Left lobe of liver (tissue), 2 donors: ENCODE results near the gene TMEM239. TPM values are rescaled to one million over a fixed set of nuclear protein-coding genes. Genes with fewer than 3 reads are reported as not detected.

Experiments used
- ATAC-seq: fragments of 200-7000 bp; cut with Tn5 transposase; one replicate; pipeline ENCODE4 v1.9.1; 2020; ENCODE audit warnings: mild to moderate bottlenecking, moderate library complexity
- DNase-seq: peaks from one replicate; pipeline ENCODE4 v3.0.0-alpha.2; 2020; ENCODE audit warnings: low spot score
- total RNA-seq: library from RNA; stranded (reverse); gene quantifications from one replicate; pipeline ENCODE4 v1.2.1, GENCODE V29; 2021
- donor health status: DM: no; HTN: no; CAD: no; lungs with moderate emphysema.
- donor health status: DM: no; HTN: yes; CAD: no.

TMEM239 gene
- total RNA-seq, 1 donor from 2014 or later, result not detected

DNA sequence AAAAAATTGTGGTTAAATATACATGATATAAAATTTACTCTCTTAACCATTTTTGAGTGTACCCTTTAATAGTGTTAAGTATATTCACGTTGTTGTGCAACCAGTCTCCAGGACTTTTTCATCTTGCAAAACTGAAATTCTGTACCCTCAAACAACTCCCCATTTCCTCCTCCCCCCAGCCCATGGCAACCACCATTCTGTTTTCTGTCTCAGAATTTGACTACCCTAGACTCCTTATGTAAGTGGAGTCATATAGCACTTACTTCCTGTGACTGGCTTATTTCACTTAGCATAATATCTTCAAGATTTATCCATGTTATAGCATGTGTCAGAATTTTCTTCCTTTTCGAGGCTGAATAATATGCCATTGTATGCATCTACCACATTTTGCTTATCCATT is 29.4 kb downstream of the TMEM239 start:
- DNase-seq, result peak; percentile 3
- no peak for ATAC-seq

GRCh38 chr20:2846698-2847097 is 30.5 kb downstream of the TMEM239 start:
- no peak for ATAC-seq
- peak; percentile 6 for DNase-seq

GRCh38 chr20:2847802-2848201 is 31.6 kb downstream of the TMEM239 start:
- DNase-seq (peak; percentile 14), ATAC-seq (no peak)

GRCh38 chr20:2849529-2849928 is 33.4 kb downstream of the TMEM239 start:
- ATAC-seq (no peak), DNase-seq (no peak)

DNA sequence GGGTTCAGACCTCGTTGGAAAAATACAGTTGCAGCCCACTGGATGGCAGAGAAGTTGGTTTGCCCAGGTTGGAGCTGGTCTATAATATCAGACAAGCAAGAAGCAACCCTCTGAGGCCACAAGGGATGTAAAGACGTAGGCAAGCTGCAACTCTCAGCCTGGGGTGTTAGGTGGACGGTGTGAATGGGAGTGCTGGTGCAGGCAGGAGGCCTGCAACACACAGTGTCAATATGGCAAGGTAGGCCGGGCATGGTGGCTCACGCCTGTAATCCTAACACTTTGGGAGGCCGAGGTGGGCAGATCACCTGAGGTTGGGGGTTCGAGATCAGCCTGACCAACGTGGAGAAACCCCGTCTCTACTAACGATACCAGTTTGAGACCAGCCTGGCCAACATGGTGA is 34.9 kb downstream of the TMEM239 start:
- ATAC-seq (no peak), DNase-seq (no peak)

- ATAC-seq (no peak), DNase-seq (no peak)
Measured at GRCh38 chr20:2858591-2858990, 42.4 kb downstream of the TMEM239 start.

GRCh38 chr20:2859330-2860121 is 43.4 kb downstream of the TMEM239 start:
- DNase-seq, result no peak
- no peak for ATAC-seq

- DNase-seq (no peak), ATAC-seq (no peak)
Measured at GRCh38 chr20:2864626-2865025, 48.5 kb downstream of the TMEM239 start.

DNA sequence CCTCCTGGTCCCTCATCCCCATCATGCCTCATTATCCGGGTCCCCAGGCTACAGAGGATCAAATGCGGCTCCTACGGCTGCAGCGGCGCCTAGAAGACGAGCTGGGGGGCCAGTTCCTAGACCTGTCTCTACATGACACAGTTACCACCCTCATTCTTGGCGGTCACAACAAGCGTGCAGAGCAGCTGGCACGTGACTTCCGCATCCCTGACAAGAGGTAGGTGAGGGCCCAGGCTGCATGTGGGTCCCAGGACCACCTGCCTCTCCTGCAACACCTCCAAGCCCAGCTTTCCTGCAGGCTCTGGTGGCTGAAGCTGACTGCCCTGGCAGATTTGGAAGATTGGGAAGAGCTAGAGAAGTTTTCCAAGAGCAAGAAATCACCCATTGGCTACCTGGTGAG is 48.9 kb downstream of the TMEM239 start:
- DNase-seq (peak; percentile 32), ATAC-seq (no peak)

DNA sequence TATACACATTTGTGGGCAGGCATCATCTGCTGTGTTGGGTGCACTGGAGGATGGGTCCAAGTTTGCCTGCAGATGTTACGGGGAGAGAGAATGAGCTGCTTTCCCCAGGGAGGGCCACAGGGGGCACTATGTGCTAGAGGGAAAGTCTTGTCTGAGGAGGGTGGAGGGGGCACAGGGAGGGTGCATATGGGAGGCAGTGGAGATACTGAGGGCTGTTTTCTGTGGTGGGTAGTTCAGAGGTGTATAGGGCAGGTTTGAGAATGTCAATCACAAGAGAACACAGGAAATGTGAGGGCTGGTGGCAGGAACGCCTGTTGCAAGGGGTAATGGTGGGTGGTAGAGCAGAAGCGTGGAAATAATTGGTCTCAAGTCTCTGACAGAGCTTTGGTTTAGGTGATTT is 49.5 kb downstream of the TMEM239 start:
- ATAC-seq (peak; percentile 41), DNase-seq (peak; percentile 28)

GRCh38 chr20:2866236-2866635 is 50.1 kb downstream of the TMEM239 start:
- no peak for ATAC-seq
- DNase-seq, result peak; percentile 40

GRCh38 chr20:2867081-2867864 is 51.1 kb downstream of the TMEM239 start:
- no peak for DNase-seq
- no peak for ATAC-seq

Other genes with a start within 250 kb of the TMEM239 start
- gene NOP56, start 163.7 kb upstream of the TMEM239 start, total RNA-seq, result 30.4 TPM
- 46.9 TPM for gene IDH3B, start 152.1 kb upstream of the TMEM239 start, total RNA-seq
- 8.9 TPM for gene EBF4, start 123.6 kb upstream of the TMEM239 start, total RNA-seq
- not detected for gene CPXM1, start 15.7 kb upstream of the TMEM239 start, total RNA-seq
- not detected for gene C20orf141, start 1.4 kb upstream of the TMEM239 start, total RNA-seq
- 21.4 TPM for gene PCED1A, start 24.3 kb downstream of the TMEM239 start, total RNA-seq
- 19.3 TPM for gene VPS16, start 24.4 kb downstream of the TMEM239 start, total RNA-seq
- gene PTPRA, start 57.1 kb downstream of the TMEM239 start, total RNA-seq, result 15.3 TPM
- gene GNRH2, start 227.3 kb downstream of the TMEM239 start, total RNA-seq, result 1.6 TPM
- gene MRPS26, start 229.7 kb downstream of the TMEM239 start, total RNA-seq, result 48.3 TPM